Bronchial epithelial cell (primary cell): ENCODE results near the gene CHST8. TPM values are rescaled to one million over a fixed set of nuclear protein-coding genes. Genes with fewer than 3 reads are reported as not detected.

Experiments
- DNase-seq: peaks from one replicate; pipeline ENCODE4 v3.0.0-alpha.2; 2010; ENCODE audit warnings: low read depth
- FAIRE-seq: peaks from 2 replicates; lab custom pipeline; 2011; peaks lifted over from hg19 to GRCh38; lab: Jason Lieb, UNC
- H3K27me3 ChIP-seq: 2 replicates; pipeline ENCODE4 v1.5.1; 2011; ENCODE audit warnings: low read length; ENCODE audit not compliant: control insufficient read depth, insufficient read depth
- H3K36me3 ChIP-seq: 2 replicates; pipeline ENCODE4 v1.5.1; 2011; ENCODE audit warnings: low read length; ENCODE audit not compliant: control insufficient read depth, insufficient read depth
- H3K4me3 ChIP-seq: 2 replicates; pipeline ENCODE4 v1.5.1; 2011; ENCODE audit warnings: mild to moderate bottlenecking, low read depth, low read length, control low read depth
- total RNA-seq: library from RNA; depleted of rRNA; stranded (reverse); fragments of >200 nt; gene quantifications from 2 replicates; pipeline ENCODE4 v1.2.1, GENCODE V29; 2014
- TF ChIP-seq, protein P1 (sequence below): IDR thresholded peaks from 2 replicates; pipeline ENCODE4 v1.5.1; 2011; ENCODE audit warnings: mild to moderate bottlenecking, moderate library complexity, low read length, control low read depth, inconsistent platforms; ENCODE audit not compliant: insufficient read depth, severe bottlenecking

Gene CHST8
- total RNA-seq, 1 donor from 2014 or later: under 0.01 TPM

DNA sequence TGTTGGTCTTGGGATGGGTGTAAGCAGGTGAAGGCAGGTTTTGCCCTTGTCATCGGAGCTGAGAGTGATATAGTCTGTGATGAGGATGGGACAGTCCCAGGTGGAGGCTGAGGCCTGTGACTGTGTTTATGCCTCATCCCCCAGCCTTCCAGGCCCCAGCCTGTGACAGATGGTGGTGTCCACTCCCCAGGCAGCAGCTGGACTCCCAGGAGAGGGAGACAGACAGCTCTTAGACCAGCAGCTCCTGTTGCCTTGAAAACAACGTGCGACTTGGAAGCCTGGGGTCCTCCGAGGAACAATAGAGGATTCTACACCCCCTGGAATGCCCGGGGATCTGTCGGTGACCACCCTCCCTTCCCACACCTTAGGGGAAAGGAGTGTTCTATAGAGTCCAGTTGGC, 63.8 kb downstream of the CHST8 start:
- DNase-seq: no peak
- Histone ChIP-seq H3K36me3 (no peaks in the 10 kb centered on the region), H3K27me3 (no peaks in the 10 kb centered on the region), H3K4me3 (no peak overlapping the region)
- FAIRE-seq: no peak
- TF ChIP-seq, protein P1, sequence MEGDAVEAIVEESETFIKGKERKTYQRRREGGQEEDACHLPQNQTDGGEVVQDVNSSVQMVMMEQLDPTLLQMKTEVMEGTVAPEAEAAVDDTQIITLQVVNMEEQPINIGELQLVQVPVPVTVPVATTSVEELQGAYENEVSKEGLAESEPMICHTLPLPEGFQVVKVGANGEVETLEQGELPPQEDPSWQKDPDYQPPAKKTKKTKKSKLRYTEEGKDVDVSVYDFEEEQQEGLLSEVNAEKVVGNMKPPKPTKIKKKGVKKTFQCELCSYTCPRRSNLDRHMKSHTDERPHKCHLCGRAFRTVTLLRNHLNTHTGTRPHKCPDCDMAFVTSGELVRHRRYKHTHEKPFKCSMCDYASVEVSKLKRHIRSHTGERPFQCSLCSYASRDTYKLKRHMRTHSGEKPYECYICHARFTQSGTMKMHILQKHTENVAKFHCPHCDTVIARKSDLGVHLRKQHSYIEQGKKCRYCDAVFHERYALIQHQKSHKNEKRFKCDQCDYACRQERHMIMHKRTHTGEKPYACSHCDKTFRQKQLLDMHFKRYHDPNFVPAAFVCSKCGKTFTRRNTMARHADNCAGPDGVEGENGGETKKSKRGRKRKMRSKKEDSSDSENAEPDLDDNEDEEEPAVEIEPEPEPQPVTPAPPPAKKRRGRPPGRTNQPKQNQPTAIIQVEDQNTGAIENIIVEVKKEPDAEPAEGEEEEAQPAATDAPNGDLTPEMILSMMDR: no peak

DNA sequence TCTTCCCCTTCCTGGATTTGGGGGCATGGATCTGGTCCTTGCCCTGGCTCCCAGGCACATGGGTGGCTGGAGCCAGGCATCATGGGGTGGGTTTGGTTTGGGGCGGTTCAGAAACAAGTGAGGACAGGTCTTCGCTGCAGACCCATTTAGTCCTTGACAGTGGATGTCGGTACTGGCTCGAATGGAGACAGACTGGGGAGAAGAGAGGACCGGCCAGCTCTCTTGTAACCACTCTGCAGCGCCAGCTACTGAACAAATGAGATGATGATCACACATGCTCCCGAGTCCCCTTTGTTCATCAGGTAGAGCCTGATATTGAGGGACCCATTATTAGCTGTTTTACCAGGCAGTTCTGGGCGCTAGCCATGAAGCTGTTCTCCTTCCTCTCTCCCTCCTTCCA, 64.5 kb downstream of the CHST8 start:
- TF ChIP-seq, protein P1: no peak
- no peak for DNase-seq
- Histone ChIP-seq H3K27me3 (no peaks in the 10 kb centered on the region), H3K36me3 (no peaks in the 10 kb centered on the region), H3K4me3 (no peak overlapping the region)
- FAIRE-seq: no peak

DNA sequence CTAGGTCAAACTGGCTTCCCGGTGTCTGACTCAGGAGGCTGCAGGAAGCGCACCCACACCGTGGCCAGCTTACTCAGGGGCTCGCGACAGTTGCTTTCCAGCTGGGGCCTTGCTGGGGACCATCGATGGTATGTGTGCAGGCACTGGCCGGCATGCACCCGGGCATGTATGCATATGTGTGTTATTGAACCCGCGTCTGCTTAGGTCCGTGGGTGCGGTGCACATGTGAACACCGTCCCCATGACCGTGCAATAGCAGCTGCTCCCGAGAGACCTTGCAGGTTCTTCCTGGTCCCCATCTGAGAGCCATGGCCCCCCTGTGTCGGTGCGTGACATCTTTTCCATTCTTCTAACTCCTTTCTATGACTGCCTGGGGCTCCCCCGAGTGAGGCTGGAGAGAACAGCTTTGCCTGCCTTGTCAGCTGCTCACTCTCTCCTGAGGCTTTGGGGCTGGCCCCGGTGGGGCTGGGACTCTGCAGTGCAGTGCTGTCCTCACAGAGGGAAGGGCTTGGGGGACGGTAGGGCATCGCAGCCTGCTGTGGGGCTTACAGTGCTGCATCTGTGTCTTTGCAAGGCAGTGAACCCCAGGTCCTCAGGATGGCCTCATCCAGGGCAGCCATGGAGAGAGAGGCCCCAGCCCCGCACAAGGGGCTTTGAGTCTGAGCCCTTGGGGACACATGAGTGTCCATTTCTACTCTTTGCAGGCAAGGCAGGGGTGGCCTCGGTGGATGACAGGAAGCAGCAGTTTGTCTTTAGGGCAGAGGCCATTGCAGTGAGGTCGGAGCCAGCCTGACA, 65.1 kb downstream of the CHST8 start:
- H3K27me3 ChIP-seq: no peaks in the 10 kb centered on the region
- TF ChIP-seq, protein P1: no peak
- no peaks in the 10 kb centered on the region for H3K36me3 ChIP-seq
- DNase-seq (no peak), FAIRE-seq (no peak)
- no peak overlapping the region for H3K4me3 ChIP-seq

DNA sequence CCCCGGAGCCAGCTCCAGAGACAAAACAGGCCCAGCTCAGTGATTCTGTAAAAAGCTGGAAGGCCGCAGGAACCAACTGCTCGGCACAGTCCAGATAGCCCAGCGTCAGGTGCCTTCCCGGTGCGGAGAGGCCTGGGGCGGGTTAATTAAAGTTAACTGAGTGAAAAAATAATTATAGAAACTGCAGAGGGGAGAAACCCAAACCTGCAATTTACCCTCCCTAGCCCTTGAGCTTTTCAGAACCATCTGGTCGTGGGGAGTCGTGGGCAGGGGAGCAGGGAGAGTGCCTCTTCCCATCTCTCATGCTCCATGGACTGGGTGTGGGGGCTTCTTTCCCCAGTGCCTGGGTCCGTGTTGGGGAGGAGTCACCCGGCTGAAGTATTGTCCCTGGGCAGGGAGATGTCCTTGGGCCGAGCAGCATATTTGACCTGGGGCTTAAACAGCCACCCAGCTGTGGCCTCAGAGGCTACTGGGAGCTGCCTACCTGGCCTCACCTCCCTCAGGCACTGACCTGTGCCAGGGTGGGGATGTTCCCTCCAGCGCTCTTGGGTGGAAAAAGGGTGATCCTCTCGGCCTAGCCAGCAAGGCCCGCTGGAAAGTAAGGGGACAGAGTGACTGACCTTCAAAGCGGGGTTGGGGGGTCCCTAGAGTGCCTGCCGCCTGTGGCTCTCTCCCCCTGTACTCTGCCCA, 65.9 kb downstream of the CHST8 start:
- Histone ChIP-seq H3K36me3 (no peaks in the 10 kb centered on the region), H3K27me3 (no peaks in the 10 kb centered on the region), H3K4me3 (no peak overlapping the region)
- TF ChIP-seq, protein P1: no peak
- FAIRE-seq: no peak
- no peak for DNase-seq

DNA sequence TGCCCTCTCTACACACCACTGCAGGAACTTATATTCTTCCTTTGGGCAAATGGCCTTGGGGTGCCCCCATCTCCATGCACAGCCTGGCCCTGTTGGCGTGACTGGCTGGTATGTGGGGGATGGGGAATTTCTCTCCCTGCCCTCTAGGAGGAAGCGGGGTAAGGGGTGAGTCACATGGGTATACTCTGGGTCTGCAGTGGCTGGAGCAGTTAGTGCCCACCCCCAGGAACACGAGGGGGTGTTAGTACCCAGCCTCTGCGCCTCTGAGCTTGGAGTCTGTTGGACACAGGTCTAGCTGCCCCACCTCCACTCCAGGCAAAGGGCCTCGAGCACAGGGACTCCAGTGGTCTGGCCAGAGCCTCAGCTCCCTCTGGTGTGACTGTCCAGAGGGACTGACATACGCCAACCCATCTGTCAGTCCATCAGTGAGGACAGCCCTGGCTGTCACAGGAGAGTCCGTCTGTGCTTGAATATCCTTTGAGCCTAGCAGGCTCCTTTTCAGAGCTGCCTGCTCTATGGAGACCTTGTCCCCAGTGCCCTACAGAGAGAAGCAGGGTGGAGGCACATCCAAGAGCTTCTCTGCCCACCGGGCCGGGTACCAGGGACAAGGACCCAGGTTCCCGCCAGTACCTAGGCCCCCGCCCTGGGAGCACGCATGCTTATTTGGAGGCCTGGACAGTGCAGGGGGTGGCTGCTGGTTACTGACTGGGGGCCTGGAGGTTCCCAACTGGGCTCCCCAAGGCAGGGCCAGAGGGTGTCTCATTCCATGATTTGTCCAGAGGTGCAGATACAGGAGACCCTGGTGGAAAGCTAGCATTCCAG, 66.6 kb downstream of the CHST8 start:
- H3K4me3 ChIP-seq: no peak overlapping the region
- DNase-seq: no peak
- no peaks in the 10 kb centered on the region for H3K27me3 ChIP-seq
- FAIRE-seq: no peak
- TF ChIP-seq, protein P1: no peak
- no peaks in the 10 kb centered on the region for H3K36me3 ChIP-seq
